Upper lobe of left lung (tissue), 6 donors: ENCODE results near the gene NKAIN2. TPM values are rescaled to one million over a fixed set of nuclear protein-coding genes. Genes with fewer than 3 reads are reported as not detected.
"Not testable (repeated sequence)": the region's sequence is repeated elsewhere in the genome, so short reads cannot be mapped to it uniquely, and the experiment has no call there.

Source experiments
- ATAC-seq, 2 donors: fragments of 200-7000 bp; cut with Tn5 transposase; one replicate each; pipeline ENCODE4 v1.9.1; 2022; ENCODE audit warnings: mild to moderate bottlenecking in 2 of 2, moderate library complexity in 2 of 2; ENCODE audit not compliant: low FRiP score in 2 of 2
- DNase-seq, 2 donors: peaks; one replicate each; pipeline ENCODE4 v3.0.0-alpha.2; 2019 to 2020
- H3K27ac ChIP-seq, 4 donors: fragments of 200-600 bp; sonication (generic); one replicate each; pipeline ENCODE4 v1.5.1; 2016 to 2019
- H3K27me3 ChIP-seq, 4 donors: fragments of 200-600 bp; sonication (generic); one replicate each; pipeline ENCODE4 v1.5.1; 2017 to 2019
- H3K36me3 ChIP-seq, 4 donors: fragments of 200-600 bp; sonication (generic); one replicate each; pipeline ENCODE4 v1.5.1; 2016 to 2019
- H3K4me1 ChIP-seq, 4 donors: fragments of 200-600 bp; sonication (generic); one replicate each; pipeline ENCODE4 v1.5.1; 2018 to 2019
- H3K4me3 ChIP-seq, 4 donors: fragments of 200-600 bp; sonication (generic); one replicate each; pipeline ENCODE4 v1.5.1; 2017 to 2019; ENCODE audit warnings: mild to moderate bottlenecking in 2 of 4, moderate library complexity in 1 of 4
- H3K9me3 ChIP-seq, 4 donors: fragments of 200-600 bp; sonication (generic); one replicate each; pipeline ENCODE4 v1.5.1; 2018 to 2019
- CTCF ChIP-seq, 6 experiments: fragments of 450-650 bp in 4 of 6; fragments of 200-600 bp in 2 of 6; sonication (generic) in 2 of 6; IDR thresholded peaks; one replicate each; pipeline ENCODE4 v1.5.1; 2016 to 2019; ENCODE audit warnings: antibody characterized with exemption in 6 of 6
- EP300 ChIP-seq, 4 donors: sonication (generic); formaldehyde crosslinking; IDR thresholded peaks; one replicate each; pipeline ENCODE4 v1.5.1; 2017; ENCODE audit warnings: antibody characterized with exemption in 4 of 4, control low read depth in 2 of 4
- POLR2A ChIP-seq, 4 donors: fragments of 450-650 bp; IDR thresholded peaks; one replicate each; pipeline ENCODE4 v1.5.1; 2016 to 2017; ENCODE audit warnings: antibody characterized with exemption in 4 of 4, mild to moderate bottlenecking in 2 of 4
- POLR2AphosphoS5 ChIP-seq, 2 donors: sonication (generic); formaldehyde crosslinking; IDR thresholded peaks; one replicate each; pipeline ENCODE4 v1.5.1; 2017; ENCODE audit warnings: antibody characterized with exemption in 2 of 2
- WGBS, 2 donors: methylation state at CpG; one replicate each; pipeline ENCODE4 v1.1.5; 2017 to 2018; 5-methylcytosine and 5-hydroxymethylcytosine counted together
- total RNA-seq, 6 donors: library from RNA; depleted of rRNA in 4 of 6; stranded (reverse); fragments of >200 nt in 4 of 6; gene quantifications; one replicate each; pipeline versions ENCODE4 v1.1.0 to v1.2.1, GENCODE V29; 2016 to 2021
- donor health status: DM: no; HTN: no; CAD: no; lungs with moderate emphysema.
- donor health status: DM: no; HTN: yes; CAD: no; lungs with severe emphysema.

The NKAIN2 gene
- total RNA-seq, 6 donors from 2014 or later = 0.13 to 0.20 TPM; not detected in 4

- Histone ChIP-seq H3K27me3 (no peaks in the 10 kb centered on the region), H3K27ac (no peak overlapping the region), H3K36me3 (no peaks in the 10 kb centered on the region), H3K4me3 (no peak overlapping the region), H3K9me3 (no peaks in the 10 kb centered on the region), H3K4me1 (no peaks in the 10 kb centered on the region)
- no peak for DNase-seq
- 51 to 67% methylated on average over 2 of the region's 2 CpGs for WGBS, 2 donors
- TF ChIP-seq POLR2AphosphoS5 (IDR thresholded peaks at IDR 0.05) (no peak), POLR2A (IDR thresholded peaks at IDR 0.05) (no peak), EP300 (IDR thresholded peaks at IDR 0.05) (no peak), CTCF (IDR thresholded peaks at IDR 0.05) (no peak)
- ATAC-seq = no peak
These were observed 899.9 kb downstream of the NKAIN2 start for GRCh38 chr6:124703541-124703940.

- not testable (repeated sequence) for H3K4me1 ChIP-seq, H3K27me3 ChIP-seq, ATAC-seq, H3K9me3 ChIP-seq, H3K27ac ChIP-seq, H3K4me3 ChIP-seq, H3K36me3 ChIP-seq
- WGBS, 2 donors = 95% methylated on average over 9 to 17 of the region's 17 CpGs
- DNase-seq = peak in 1 of 2 donors; percentile 24
These were observed 908.9 kb downstream of the NKAIN2 start for GRCh38 chr6:124712532-124712931.

- TF ChIP-seq POLR2AphosphoS5 (IDR thresholded peaks at IDR 0.05) (no peak), EP300 (IDR thresholded peaks at IDR 0.05) (no peak), CTCF (IDR thresholded peaks at IDR 0.05) (no peak), POLR2A (IDR thresholded peaks at IDR 0.05) (no peak)
- H3K4me1 ChIP-seq = no peaks in the 10 kb centered on the region
- no peak overlapping the region for H3K27ac ChIP-seq
- no peak overlapping the region for H3K4me3 ChIP-seq
- no peak for DNase-seq
- no peaks in the 10 kb centered on the region for H3K27me3 ChIP-seq
- no peaks in the 10 kb centered on the region for H3K36me3 ChIP-seq
- 34 to 41% methylated on average over 2 of the region's 2 CpGs for WGBS, 2 donors
- no peaks in the 10 kb centered on the region for H3K9me3 ChIP-seq
- ATAC-seq = no peak
These were observed 911.1 kb downstream of the NKAIN2 start for GRCh38 chr6:124714728-124715127.

GRCh38 chr6:124719913-124720312 is 916.2 kb downstream of the NKAIN2 start:
- H3K4me3 ChIP-seq = no peak overlapping the region
- DNase-seq = no peak
- H3K27me3 ChIP-seq = no peaks in the 10 kb centered on the region
- H3K4me1 ChIP-seq = no peaks in the 10 kb centered on the region
- no peak overlapping the region for H3K27ac ChIP-seq
- TF ChIP-seq CTCF (IDR thresholded peaks at IDR 0.05) (no peak), EP300 (IDR thresholded peaks at IDR 0.05) (no peak), POLR2AphosphoS5 (IDR thresholded peaks at IDR 0.05) (no peak), POLR2A (IDR thresholded peaks at IDR 0.05) (no peak)
- H3K36me3 ChIP-seq = no peaks in the 10 kb centered on the region
- H3K9me3 ChIP-seq = no peaks in the 10 kb centered on the region
- no peak for ATAC-seq

GRCh38 chr6:124721331-124721730 is 917.7 kb downstream of the NKAIN2 start:
- no peak overlapping the region for H3K27ac ChIP-seq
- TF ChIP-seq EP300 (IDR thresholded peaks at IDR 0.05) (no peak), POLR2A (IDR thresholded peaks at IDR 0.05) (no peak), CTCF (IDR thresholded peaks at IDR 0.05) (no peak), POLR2AphosphoS5 (IDR thresholded peaks at IDR 0.05) (no peak)
- no peaks in the 10 kb centered on the region for H3K27me3 ChIP-seq
- H3K9me3 ChIP-seq = no peaks in the 10 kb centered on the region
- H3K4me3 ChIP-seq = no peak overlapping the region
- no peaks in the 10 kb centered on the region for H3K4me1 ChIP-seq
- ATAC-seq (no peak), DNase-seq (no peak)
- H3K36me3 ChIP-seq = no peaks in the 10 kb centered on the region
- 93 to 95% methylated on average over 8 to 11 of the region's 11 CpGs for WGBS, 2 donors
